ENCODE data around the gene SP140L. TPM values are rescaled to one million over a fixed set of nuclear protein-coding genes. Genes with fewer than 3 reads are reported as not detected.

The SP140L gene
- total and polyA plus RNA-seq, 10 of the 15 experiments (the other 5 are each of a cell fraction or from before 2014, with no cell fraction given): 4.7 to 28.6 (median 15.0) TPM

DNA sequence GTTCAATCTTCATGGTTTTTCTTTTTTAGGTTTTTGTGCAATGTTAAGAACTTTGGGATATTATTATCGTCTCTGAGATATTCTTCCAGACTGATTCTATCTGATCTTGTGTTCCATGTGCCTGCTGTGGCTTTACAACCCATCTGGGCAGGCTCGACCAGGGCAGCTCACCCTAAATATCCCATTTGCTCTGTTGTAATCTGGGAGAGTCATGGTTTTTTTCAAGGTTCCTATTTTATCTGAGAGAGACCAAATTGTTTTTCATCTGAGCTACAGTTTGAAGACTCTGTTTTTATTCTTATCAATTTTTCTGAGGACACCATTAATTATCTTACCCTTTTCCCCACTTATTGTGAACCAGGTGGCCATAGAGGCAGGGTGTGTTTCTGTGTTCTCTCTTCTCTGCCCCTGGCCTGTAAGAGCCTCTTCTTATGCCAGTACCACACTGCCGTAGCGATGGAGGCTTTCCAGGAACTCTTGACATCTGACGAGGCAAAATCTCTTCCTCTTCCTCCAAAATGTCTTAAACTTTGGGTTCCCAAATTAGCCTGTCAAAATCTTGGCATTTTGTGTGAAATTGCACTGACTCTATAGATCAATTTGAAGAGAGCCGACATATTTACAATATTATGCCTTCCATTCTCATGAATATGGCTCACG is 3.1 kb downstream of the SP140L start:
- Histone ChIP-seq H3K4me1 (ENCODE audit: control insufficient read depth, insufficient read depth, low read length) (no peaks in the 10 kb centered on the region), H3K4me2 (ENCODE audit: control insufficient read depth, insufficient read depth) (no peak overlapping the region), H3K9me3 (replicated peaks; ENCODE audit: control insufficient read depth, insufficient read depth, low read length) (no peaks in the 10 kb centered on the region; the same call in 1 of the 3 replicates), H3K4me3 (no peak overlapping the region), H4K20me1 (ENCODE audit: control insufficient read depth, insufficient read depth) (no peaks in the 10 kb centered on the region), H3K27ac (ENCODE audit: control insufficient read depth, insufficient read depth) (no peak overlapping the region), H3K79me2 (ENCODE audit: control insufficient read depth, insufficient read depth, low read length) (peaks cover 9% of the 10 kb centered on the region), H2AFZ (ENCODE audit: control insufficient read depth, low read depth, low read length) (no peak overlapping the region), H3K9ac (ENCODE audit: control insufficient read depth, insufficient read depth, low read length) (no peak overlapping the region), H3K36me3 (ENCODE audit: control insufficient read depth in 2 of 2, insufficient read depth in 2 of 2, low read length in 1 of 2) (no peaks in the 10 kb centered on the region), H3K27me3 (replicated peaks in 1 of 2; ENCODE audit: control insufficient read depth in 2 of 2, insufficient read depth in 2 of 2, low read length in 1 of 2) (no peaks in the 10 kb centered on the region)
- intact Hi-C loops (cut with micrococcal nuclease; ENCODE audit: unreplicated experiment): loop anchor here (5.0 kb wide), 4 partner anchors 87 to 282 kb away; partner anchors contain the start of genes SP100 and SP140
- BruUV-seq (replicated peaks): no TSS peak
- in situ Hi-C loops (cut with MboI): no loop called here
- POLR2A ChIA-PET: interaction anchor here (1.5 kb wide), 1 partner anchor 12 kb away, joined by 3 read pairs; no protein-coding TSS in a partner anchor
- no peak for DNase-seq (ENCODE audit: low read depth, low spot score)
- no peak for ATAC-seq
- TF ChIP-seq GATAD2B (conservative IDR thresholded peaks at IDR 0.05; ENCODE audit: low read depth) (no peak), NRF1 (conservative IDR thresholded peaks at IDR 0.05; ENCODE audit: low read depth, low read length) (no peak), SUZ12 (IDR thresholded peaks at IDR 0.05; ENCODE audit: unreplicated experiment) (no peak), PKNOX1 (IDR thresholded peaks at IDR 0.05) (no peak), MXI1 (IDR thresholded peaks at IDR 0.05; ENCODE audit: low read depth, low read length) (no peak), LARP7 (IDR thresholded peaks at IDR 0.05) (no peak)
- SMC1A ChIA-PET (ENCODE audit: uncharacterized antibody, unreplicated experiment): interaction anchor here (0.6 to 4.0 kb wide), 10 partner anchors 12 to 279 kb away, joined by 3 to 20 read pairs (median 3); no protein-coding TSS in a partner anchor
- RAD21 ChIA-PET (ENCODE audit: unreplicated experiment): interaction anchor here (1.5 kb wide), 1 partner anchor 127 kb away, joined by 5 read pairs; no protein-coding TSS in a partner anchor
- no peak for FAIRE-seq
- CTCF ChIA-PET: interaction anchor here (1.0 to 1.3 kb wide), 2 partner anchors 11 to 82 kb away, joined by 3 to 4 read pairs; no protein-coding TSS in a partner anchor
- WGBS (ENCODE audit: insufficient coverage, insufficient replicate concordance, low lambda C conversion rate, missing lambda C conversion rate): over 99% methylated on average over 7 of the region's 7 CpGs

Data from GM12878 (cell line).